NCI-H82 (cell line): ENCODE data around the gene RCOR2.
A peak's percentile ranks its signal among the peaks of the same experiment; 100 is the strongest.

Experiments
- DNase-seq: peaks from one replicate; lab custom pipeline; 2025; lab: John Stamatoyannopoulos, UW

The RCOR2 gene

GRCh38 chr11:63922673-63923192 is 5.8 kb upstream of the RCOR2 start:
- peak; percentile 50 for DNase-seq

GRCh38 chr11:63920939-63921417 is 4.0 kb upstream of the RCOR2 start:
- DNase-seq, result peak; percentile 46

- peak; percentile 70 for DNase-seq
These were observed 3.4 kb upstream of the RCOR2 start for GRCh38 chr11:63920126-63920938.

- peak; percentile 98 for DNase-seq
These were observed 2.5 kb upstream of the RCOR2 start for GRCh38 chr11:63919267-63920125.

GRCh38 chr11:63918507-63919191 is 1.7 kb upstream of the RCOR2 start:
- DNase-seq, result peak; percentile 96

GRCh38 chr11:63917692-63918506 is 935 bp upstream of the RCOR2 start:
- DNase-seq, result peak; percentile 94

- peak; percentile 81 for DNase-seq
These were observed 765 bp downstream of the RCOR2 start for GRCh38 chr11:63915961-63916836.

GRCh38 chr11:63914896-63915691 is 1.9 kb downstream of the RCOR2 start:
- DNase-seq, result peak; percentile 50

GRCh38 chr11:63913866-63914830 is 2.8 kb downstream of the RCOR2 start:
- DNase-seq, result peak; percentile 60

- DNase-seq, result no peak
These were observed 4.3 kb downstream of the RCOR2 start for GRCh38 chr11:63912678-63913077.

GRCh38 chr11:63911876-63912275 is 5.1 kb downstream of the RCOR2 start:
- DNase-seq, result no peak

- DNase-seq, result peak; percentile 40
These were observed 5.5 kb downstream of the RCOR2 start for GRCh38 chr11:63911440-63911839.

- peak; percentile 49 for DNase-seq
These were observed 6.3 kb downstream of the RCOR2 start for GRCh38 chr11:63910675-63911074.

- peak; percentile 79 for DNase-seq
These were observed 7.1 kb downstream of the RCOR2 start for GRCh38 chr11:63909591-63910506.

- no peak for DNase-seq
These were observed 8.1 kb downstream of the RCOR2 start for GRCh38 chr11:63908631-63909401.
